PC-3 (cell line): Measurements from ENCODE around the gene FAM131A. TPM values are rescaled to one million over a fixed set of nuclear protein-coding genes. Genes with fewer than 3 reads are reported as not detected.

Source experiments
- ATAC-seq: fragments of 200-7000 bp; cut with Tn5 transposase; 2 replicates; pipeline ENCODE4 v1.9.1; 2020; ENCODE audit warnings: mild to moderate bottlenecking, moderate library complexity
- BruUV-seq: library from RNA; stranded (reverse); fragments of 400-500 nt; replicated peaks from 2 replicates; lab custom pipeline; 2021; lab: Mats Ljungman, UMichigan
- CTCF ChIA-PET: fragments of 300-600 bp; sonication (Branson Sonifier 250); formaldehyde crosslinking; loops from one replicate; lab custom pipeline; 2022; ENCODE audit warnings: antibody characterized with exemption; lab: Charles Lee
- POLR2A ChIA-PET: fragments of 300-600 bp; sonication (Branson Sonifier 250); formaldehyde crosslinking; loops from one replicate; lab custom pipeline; 2022; ENCODE audit warnings: antibody characterized with exemption; ENCODE audit not compliant: unreplicated experiment; lab: Charles Lee
- DNase-seq: peaks from one replicate; pipeline ENCODE4 v3.0.0-alpha.2; 2015
- H2AFZ ChIP-seq: fragments of 300-600 bp; sonication (generic); 2 replicates; pipeline ENCODE4 v1.6.0; 2016; ENCODE audit warnings: antibody characterized with exemption, low read length
- H3F3A ChIP-seq: fragments of 300-600 bp; sonication (generic); one replicate; pipeline ENCODE4 v1.6.0; 2017; ENCODE audit warnings: antibody characterized with exemption, low read length, control low read depth, mild to moderate bottlenecking; ENCODE audit not compliant: unreplicated experiment
- H3K27ac ChIP-seq: fragments of 300-600 bp; sonication (generic); 2 replicates; pipeline ENCODE4 v1.5.1; 2016; ENCODE audit warnings: mild to moderate bottlenecking, low read length
- H3K27me3 ChIP-seq: fragments of 300-600 bp; sonication (generic); 2 replicates; pipeline ENCODE4 v1.6.1; 2016; ENCODE audit warnings: low read length, mixed read lengths
- H3K36me3 ChIP-seq: fragments of 300-600 bp; sonication (generic); 2 replicates; pipeline ENCODE4 v1.6.1; 2016; ENCODE audit warnings: low read depth, mixed run types, low read length, mixed read lengths
- H3K4me1 ChIP-seq: fragments of 300-600 bp; sonication (generic); 2 replicates; pipeline ENCODE4 v1.5.1; 2016; ENCODE audit warnings: low read length; ENCODE audit not compliant: insufficient read depth
- H3K4me2 ChIP-seq: fragments of 300-600 bp; sonication (generic); 2 replicates; pipeline ENCODE4 v1.6.0; 2016; ENCODE audit warnings: low read length
- H3K4me3 ChIP-seq: fragments of 300-600 bp; sonication (generic); 2 replicates; pipeline ENCODE4 v1.5.1; 2016; ENCODE audit warnings: mild to moderate bottlenecking, low read length, mixed read lengths
- H3K79me2 ChIP-seq: fragments of 300-600 bp; sonication (generic); 2 replicates; pipeline ENCODE4 v1.6.1; 2017; ENCODE audit warnings: low read length, mixed read lengths
- H3K9ac ChIP-seq: fragments of 300-600 bp; sonication (generic); 2 replicates; pipeline ENCODE4 v1.6.0; 2016; ENCODE audit warnings: mild to moderate bottlenecking, low read length
- H3K9me2 ChIP-seq: fragments of 300-600 bp; sonication (generic); replicated peaks from 2 replicates; pipeline ENCODE4 v1.6.1; 2016; ENCODE audit warnings: mixed run types, low read length, mixed read lengths
- H3K9me3 ChIP-seq: fragments of 300-600 bp; sonication (generic); 2 replicates; pipeline ENCODE4 v1.6.1; 2016; ENCODE audit warnings: low read length, mixed read lengths
- H4K20me1 ChIP-seq: fragments of 300-600 bp; sonication (generic); 2 replicates; pipeline ENCODE4 v1.6.1; 2016; ENCODE audit warnings: low read length, mixed read lengths
- EZH2 ChIP-seq: fragments of 300-600 bp; sonication (generic); IDR thresholded peaks from one replicate; pipeline ENCODE4 v1.6.1; 2017; ENCODE audit warnings: antibody characterized with exemption, mild to moderate bottlenecking, low read length; ENCODE audit not compliant: unreplicated experiment
- EZH2phosphoT487 ChIP-seq: fragments of 300-600 bp; sonication (generic); IDR thresholded peaks from 2 replicates; pipeline ENCODE4 v1.6.1; 2018; ENCODE audit warnings: mild to moderate bottlenecking, antibody characterized with exemption, low read length, borderline replicate concordance
- intact Hi-C: fragments of 100-400 bp; cut with micrococcal nuclease; formaldehyde crosslinking; loops from 2 replicates; pipeline ENCODE4 v1.9.0; 2023
- total RNA-seq: library from RNA; depleted of rRNA; stranded (reverse); fragments of >200 nt; gene quantifications from 2 replicates; pipeline ENCODE4 v1.2.3, GENCODE V29; 2014
- TF ChIP-seq, protein P1 (sequence below): fragments of 300-600 bp; sonication (generic); conservative IDR thresholded peaks from 2 replicates; pipeline ENCODE4 v1.5.1; 2017; ENCODE audit warnings: antibody characterized with exemption, low read depth, mild to moderate bottlenecking, low read length

FAM131A gene
- total RNA-seq, 1 experiment from 2014 or later: 21.9 TPM

DNA sequence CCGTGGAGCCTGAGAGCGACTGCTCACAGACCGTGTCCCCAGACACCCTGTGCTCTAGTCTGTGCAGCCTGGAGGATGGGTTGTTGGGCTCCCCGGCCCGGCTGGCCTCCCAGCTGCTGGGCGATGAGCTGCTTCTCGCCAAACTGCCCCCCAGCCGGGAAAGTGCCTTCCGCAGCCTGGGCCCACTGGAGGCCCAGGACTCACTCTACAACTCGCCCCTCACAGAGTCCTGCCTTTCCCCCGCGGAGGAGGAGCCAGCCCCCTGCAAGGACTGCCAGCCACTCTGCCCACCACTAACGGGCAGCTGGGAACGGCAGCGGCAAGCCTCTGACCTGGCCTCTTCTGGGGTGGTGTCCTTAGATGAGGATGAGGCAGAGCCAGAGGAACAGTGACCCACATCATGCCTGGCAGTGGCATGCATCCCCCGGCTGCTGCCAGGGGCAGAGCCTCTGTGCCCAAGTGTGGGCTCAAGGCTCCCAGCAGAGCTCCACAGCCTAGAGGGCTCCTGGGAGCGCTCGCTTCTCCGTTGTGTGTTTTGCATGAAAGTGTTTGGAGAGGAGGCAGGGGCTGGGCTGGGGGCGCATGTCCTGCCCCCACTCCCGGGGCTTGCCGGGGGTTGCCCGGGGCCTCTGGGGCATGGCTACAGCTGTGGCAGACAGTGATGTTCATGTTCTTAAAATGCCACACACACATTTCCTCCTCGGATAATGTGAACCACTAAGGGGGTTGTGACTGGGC, 7.3 kb downstream of the FAM131A start:
- Histone ChIP-seq H3K9me2 (no peaks in the 10 kb centered on the region), H3K36me3 (no peaks in the 10 kb centered on the region), H3K9ac (no peak overlapping the region), H3K4me3 (no peak overlapping the region), H3K79me2 (no peaks in the 10 kb centered on the region), H4K20me1 (no peaks in the 10 kb centered on the region), H3F3A (no peaks in the 10 kb centered on the region), H3K4me2 (no peak overlapping the region), H2AFZ (no peak overlapping the region), H3K9me3 (no peaks in the 10 kb centered on the region), H3K27me3 (no peaks in the 10 kb centered on the region), H3K27ac (no peak overlapping the region), H3K4me1 (peaks cover 3% of the 10 kb centered on the region; the same call in 1 of the 2 replicates)
- TF ChIP-seq EZH2phosphoT487 (no peak), EZH2 (no peak)
- TF ChIP-seq, protein P1, sequence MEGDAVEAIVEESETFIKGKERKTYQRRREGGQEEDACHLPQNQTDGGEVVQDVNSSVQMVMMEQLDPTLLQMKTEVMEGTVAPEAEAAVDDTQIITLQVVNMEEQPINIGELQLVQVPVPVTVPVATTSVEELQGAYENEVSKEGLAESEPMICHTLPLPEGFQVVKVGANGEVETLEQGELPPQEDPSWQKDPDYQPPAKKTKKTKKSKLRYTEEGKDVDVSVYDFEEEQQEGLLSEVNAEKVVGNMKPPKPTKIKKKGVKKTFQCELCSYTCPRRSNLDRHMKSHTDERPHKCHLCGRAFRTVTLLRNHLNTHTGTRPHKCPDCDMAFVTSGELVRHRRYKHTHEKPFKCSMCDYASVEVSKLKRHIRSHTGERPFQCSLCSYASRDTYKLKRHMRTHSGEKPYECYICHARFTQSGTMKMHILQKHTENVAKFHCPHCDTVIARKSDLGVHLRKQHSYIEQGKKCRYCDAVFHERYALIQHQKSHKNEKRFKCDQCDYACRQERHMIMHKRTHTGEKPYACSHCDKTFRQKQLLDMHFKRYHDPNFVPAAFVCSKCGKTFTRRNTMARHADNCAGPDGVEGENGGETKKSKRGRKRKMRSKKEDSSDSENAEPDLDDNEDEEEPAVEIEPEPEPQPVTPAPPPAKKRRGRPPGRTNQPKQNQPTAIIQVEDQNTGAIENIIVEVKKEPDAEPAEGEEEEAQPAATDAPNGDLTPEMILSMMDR: no peak
- ChIA-PET POLR2A (no interaction called here), CTCF (interaction anchor here (1.0 kb wide), 2 partner anchors 25 to 27 kb away, joined by 3 to 5 read pairs; no protein-coding TSS in a partner anchor)
- intact Hi-C loops: loop anchor here (1.0 to 5.0 kb wide), 2 partner anchors 18 to 32 kb away; partner anchors contain the start of gene EIF4G1
- BruUV-seq: no TSS peak
- DNase-seq: no peak
- no peak for ATAC-seq

DNA sequence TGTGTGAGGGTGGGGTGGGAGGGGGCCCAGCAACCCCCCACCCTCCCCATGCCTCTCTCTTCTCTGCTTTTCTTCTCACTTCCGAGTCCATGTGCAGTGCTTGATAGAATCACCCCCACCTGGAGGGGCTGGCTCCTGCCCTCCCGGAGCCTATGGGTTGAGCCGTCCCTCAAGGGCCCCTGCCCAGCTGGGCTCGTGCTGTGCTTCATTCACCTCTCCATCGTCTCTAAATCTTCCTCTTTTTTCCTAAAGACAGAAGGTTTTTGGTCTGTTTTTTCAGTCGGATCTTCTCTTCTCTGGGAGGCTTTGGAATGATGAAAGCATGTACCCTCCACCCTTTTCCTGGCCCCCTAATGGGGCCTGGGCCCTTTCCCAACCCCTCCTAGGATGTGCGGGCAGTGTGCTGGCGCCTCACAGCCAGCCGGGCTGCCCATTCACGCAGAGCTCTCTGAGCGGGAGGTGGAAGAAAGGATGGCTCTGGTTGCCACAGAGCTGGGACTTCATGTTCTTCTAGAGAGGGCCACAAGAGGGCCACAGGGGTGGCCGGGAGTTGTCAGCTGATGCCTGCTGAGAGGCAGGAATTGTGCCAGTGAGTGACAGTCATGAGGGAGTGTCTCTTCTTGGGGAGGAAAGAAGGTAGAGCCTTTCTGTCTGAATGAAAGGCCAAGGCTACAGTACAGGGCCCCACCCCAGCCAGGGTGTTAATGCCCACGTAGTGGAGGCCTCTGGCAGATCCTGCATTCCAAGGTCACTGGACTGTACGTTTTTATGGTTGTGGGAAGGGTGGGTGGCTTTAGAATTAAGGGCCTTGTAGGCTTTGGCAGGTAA, 8.1 kb downstream of the FAM131A start:
- ChIA-PET POLR2A (no interaction called here), CTCF (interaction anchor here (1.0 kb wide), 2 partner anchors 25 to 26 kb away, joined by 3 to 5 read pairs; no protein-coding TSS in a partner anchor)
- ATAC-seq (peak; percentile 96), DNase-seq (peak; percentile 86)
- no peaks in the 10 kb centered on the region for H3K27me3 ChIP-seq
- H2AFZ ChIP-seq: no peak overlapping the region
- H3K4me1 ChIP-seq: peaks cover 3% of the 10 kb centered on the region; the same call in 1 of the 2 replicates
- H3F3A ChIP-seq: no peaks in the 10 kb centered on the region
- intact Hi-C loops: loop anchor here (1.0 to 5.0 kb wide), 2 partner anchors 17 to 33 kb away; partner anchors contain the start of gene EIF4G1
- no peaks in the 10 kb centered on the region for H3K9me2 ChIP-seq
- H4K20me1 ChIP-seq: no peaks in the 10 kb centered on the region
- no peaks in the 10 kb centered on the region for H3K36me3 ChIP-seq
- H3K27ac ChIP-seq: no peak overlapping the region
- H3K9ac ChIP-seq: no peak overlapping the region
- H3K4me2 ChIP-seq: no peak overlapping the region
- no TSS peak for BruUV-seq
- TF ChIP-seq EZH2: no peak
- TF ChIP-seq, protein P1: peak; percentile 82
- H3K4me3 ChIP-seq: no peak overlapping the region
- no peaks in the 10 kb centered on the region for H3K9me3 ChIP-seq
- H3K79me2 ChIP-seq: no peaks in the 10 kb centered on the region
